Hindlimb muscle (tissue), 1 donor: ENCODE data around the gene LPP. TPM values are rescaled to one million over a fixed set of nuclear protein-coding genes. Genes with fewer than 3 reads are reported as not detected.

ENCODE experiments used
- DNase-seq: peaks from one replicate; pipeline ENCODE4 v3.0.0-alpha.2; 2013
- polyA plus RNA-seq: library from polyadenylated mRNA; unstranded; fragments of 120-200 nt; gene quantifications from one replicate; pipeline ENCODE4 v1.2.1, GENCODE V29; 2013; ENCODE audit not compliant: insufficient read length

Gene LPP
- polyA plus RNA-seq, 1 donor = 12.7 TPM

DNA sequence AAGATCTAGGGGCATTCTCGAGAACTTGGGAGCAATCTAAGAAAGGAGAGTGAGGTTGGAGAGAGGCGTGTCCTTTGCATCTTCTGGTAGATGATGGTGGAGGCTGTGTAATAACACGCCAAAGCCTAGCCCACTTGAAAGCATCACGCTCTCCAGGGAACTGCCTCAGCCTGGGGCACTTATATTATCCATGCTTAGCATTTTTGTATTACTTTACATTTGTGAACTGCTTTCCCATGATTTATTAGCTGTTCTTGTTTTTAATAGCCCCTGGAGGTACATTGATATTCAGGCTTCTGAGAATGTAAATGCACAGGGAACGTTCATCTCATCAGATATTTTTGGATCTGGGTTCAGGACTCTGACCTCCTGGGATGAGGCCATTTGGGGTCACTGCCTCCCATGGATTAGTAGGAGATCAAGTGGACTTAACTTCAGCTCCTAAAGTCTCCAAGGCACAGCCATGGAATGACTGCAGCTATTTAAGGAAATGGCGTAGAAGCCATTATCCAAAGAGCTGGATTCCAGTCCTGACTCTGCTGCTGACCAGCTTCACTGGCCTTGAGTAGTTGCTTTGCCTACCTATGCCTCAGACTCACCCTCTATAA, 124.9 kb downstream of the LPP start:
- DNase-seq = no peak

DNA sequence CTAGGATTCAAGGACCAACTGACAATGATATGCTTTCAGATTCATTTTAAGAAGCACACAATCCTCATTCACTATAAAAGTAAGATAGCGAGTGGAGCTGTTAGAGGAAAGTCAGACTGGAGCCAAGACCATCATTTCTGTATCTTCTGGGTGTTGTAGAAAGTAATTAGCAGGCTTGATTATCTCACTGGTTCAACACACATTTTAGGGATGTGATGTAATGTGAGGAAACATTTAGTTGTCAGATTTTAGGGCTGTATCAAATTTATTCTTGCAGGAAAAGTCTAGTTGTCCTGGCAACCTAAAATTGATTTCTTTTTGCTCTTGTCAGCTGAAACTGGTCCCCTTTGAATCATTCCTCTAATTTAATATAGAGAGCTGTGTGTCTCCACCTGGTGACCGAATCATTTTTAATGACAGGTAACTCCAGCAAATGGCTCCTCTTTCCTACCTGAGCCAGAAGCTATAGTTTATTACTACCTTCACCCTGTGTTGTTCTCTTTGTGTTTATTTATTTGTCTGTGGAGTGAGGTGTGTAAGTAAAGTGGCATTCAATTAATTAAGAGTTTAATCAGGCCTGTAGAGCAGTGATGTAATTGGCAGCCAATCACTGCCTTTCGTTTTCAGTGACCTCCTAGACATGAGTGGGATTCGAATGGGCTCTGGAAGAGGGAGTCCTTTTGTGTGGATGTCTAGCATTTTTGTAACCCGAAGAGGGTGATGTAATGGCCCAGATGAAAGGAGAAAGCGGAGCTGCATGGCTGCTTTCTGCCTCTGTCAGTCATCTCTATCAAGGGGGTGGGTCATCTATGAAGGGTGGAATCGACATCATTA, 125.8 kb downstream of the LPP start:
- DNase-seq = no peak

- DNase-seq = no peak
Observed at GRCh38 chr3:188280627-188281026, 126.7 kb downstream of the LPP start.

DNA sequence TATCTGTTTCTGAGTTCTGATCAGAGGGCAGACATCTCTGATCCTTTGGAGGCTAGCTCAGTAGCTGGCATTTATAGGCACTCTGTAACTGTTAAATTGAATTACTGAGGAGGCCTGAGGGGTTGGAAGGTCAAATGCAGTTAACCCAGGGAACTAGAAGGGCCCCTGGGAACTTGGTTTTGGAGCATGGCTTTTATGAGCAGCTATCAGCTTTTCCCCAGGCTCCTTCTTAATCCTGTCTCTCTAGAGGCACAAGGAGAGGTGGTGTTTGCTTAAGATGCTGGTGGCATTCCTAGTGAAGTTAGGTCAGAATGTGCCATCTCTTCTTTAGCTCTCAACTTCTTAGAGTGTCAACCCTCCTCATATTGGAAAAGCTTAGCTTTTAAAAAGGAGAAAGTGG, 128.9 kb downstream of the LPP start:
- DNase-seq = no peak

DNA sequence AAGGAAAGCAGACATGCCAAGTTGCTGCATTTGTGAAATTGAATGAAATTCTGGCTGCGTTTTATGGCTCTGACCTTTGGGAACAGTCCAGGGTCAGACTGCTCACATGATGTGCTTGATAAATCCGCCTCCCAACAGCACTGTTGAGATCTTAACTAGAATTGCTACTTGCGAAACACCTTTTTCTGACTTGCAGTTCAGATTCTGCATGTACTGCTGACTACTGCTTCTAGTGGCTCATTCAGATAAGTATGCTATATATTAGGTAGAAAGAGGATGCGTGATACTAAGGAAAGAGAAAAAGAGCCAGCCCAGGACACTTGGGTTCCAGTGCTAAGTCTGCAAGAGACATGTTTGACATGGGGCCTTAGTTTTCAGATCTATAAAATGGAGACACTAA, 129.4 kb downstream of the LPP start:
- no peak for DNase-seq

- DNase-seq = no peak
Observed at GRCh38 chr3:188284455-188285212, 130.7 kb downstream of the LPP start.

DNA sequence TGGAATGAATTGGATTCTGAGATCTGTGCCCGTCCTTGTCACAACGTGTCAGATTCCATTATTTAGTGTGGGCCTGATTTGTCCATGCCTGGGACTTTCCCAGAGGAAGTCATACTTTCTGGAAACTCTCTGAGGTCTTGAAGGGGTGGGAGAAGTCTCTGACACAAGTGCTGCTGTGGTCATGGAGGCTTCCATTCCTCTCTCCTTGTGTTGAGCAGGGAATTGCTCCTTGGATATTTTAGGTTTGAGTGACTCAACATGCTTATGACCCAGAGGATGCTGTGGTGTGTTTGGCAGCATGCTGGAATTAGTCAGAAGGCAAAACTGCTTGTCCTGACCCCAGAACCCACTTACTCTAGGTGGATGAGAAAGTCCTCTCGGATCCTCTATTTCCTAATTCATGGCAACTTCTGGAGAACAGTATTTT, 132.1 kb downstream of the LPP start:
- no peak for DNase-seq

DNA sequence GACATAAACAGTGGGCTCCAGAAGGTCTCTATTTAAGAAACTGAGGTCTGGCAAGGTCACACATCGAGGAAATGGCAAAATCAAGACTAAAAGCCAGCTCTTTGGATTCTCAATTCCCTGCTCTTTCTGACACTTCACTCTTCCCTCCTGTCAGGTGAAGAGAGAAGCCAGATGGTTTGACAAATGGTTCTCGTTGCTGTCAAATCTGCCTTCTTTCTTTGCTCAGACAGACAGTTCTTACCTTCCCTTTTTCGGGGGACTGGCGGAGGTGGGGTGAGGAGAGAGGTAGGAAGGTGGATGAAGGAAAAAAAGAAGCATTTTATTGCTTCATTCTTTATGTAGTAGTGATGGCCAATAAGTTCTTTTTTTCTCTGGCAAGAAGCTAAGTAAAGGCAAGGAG, 133.4 kb downstream of the LPP start:
- no peak for DNase-seq

GRCh38 chr3:188287762-188288505, 134.0 kb downstream of the LPP start:
- DNase-seq = no peak

GRCh38 chr3:188292251-188292650, 138.3 kb downstream of the LPP start:
- DNase-seq = no peak

DNA sequence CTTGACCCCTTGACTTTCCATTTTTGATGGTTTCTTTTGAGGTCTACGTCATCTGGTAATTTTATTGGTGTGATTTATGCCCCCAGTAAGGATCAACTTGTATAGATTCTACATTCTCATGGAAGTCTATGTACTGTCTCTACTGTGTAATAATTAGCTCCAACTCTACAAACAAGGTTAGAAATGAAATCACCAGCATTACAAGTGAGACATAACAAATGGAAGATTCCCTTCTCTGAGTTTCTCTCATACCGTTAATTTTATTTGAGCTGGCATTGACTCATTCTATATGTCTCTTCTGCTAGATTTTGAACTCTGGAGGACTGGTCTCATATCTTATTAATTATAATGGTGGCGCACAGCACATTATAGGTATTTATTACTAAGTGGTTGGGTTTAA, 138.9 kb downstream of the LPP start:
- no peak for DNase-seq

DNA sequence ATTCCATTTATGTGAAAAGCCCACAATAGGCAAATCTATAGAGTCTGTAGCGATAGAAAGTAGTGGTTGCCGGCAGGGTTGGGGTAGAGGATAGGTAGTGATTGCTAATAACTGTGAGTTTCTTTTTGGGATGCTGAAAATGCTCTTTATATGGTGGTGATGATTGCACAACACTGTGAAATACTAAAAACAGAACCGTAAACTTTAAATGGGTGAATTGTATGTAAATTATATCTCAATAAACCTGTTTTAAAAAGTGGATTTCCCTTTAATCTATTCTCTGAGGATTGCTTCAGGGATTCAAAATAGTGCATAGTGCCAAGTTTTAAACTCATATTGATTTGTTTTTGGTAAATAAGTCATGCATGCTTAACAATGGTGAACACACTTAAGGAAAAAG, 140.2 kb downstream of the LPP start:
- DNase-seq = no peak

DNA sequence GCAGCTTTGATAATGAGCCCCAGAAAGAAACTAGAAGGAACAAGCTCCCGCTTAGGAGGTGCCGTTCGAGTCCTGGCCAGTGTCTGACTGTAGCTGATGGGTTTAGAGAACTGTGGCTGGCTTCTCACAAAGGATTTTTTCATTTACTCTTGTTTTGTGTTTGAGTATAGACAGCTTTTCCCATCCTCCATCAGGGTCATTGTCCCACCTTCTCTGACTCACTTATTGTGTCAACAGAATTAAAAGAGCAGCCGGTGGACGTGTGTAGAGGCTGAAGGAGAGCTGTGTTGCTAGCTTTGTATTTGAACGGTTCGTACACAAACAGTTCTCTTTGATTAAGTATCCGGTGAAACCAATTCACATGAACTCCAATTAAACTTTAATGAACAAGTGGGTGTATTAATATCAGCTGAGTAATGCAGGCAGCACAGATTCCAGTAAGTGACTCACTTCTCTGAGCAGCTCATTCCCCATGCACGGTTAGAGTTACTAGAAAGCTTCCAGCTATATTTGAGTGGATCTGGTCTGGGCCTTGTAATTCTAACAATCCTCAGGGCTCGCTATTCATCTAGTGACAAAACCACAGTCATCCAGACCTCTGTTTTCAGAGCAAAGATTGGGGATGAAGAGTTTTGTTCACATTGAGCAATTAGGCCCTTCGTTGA, 141.0 kb downstream of the LPP start:
- DNase-seq = no peak

GRCh38 chr3:188295876-188296275, 141.9 kb downstream of the LPP start:
- no peak for DNase-seq

GRCh38 chr3:188296761-188297612, 143.0 kb downstream of the LPP start:
- no peak for DNase-seq

GRCh38 chr3:188298585-188298984, 144.6 kb downstream of the LPP start:
- DNase-seq = no peak

DNA sequence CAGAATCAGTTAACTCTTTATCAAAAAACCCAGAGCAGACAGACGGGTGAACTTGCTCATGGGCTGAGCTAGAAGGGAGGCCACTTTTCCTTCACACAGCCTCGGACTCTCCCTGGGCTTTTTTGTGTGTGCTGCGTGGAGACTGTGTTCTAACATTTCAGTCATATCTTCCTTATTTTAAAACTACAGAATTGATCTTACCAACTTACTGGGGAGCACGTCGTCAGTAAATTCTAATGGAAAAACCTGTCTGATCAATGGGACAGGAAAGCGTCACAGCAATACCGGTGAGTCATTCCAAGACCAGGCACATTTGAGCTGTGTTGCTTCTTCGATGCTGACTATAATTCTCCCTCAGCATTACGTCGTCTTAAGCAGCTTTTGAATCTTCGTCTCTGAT, 145.1 kb downstream of the LPP start:
- DNase-seq = no peak

GRCh38 chr3:188299708-188300107, 145.8 kb downstream of the LPP start:
- DNase-seq = no peak

DNA sequence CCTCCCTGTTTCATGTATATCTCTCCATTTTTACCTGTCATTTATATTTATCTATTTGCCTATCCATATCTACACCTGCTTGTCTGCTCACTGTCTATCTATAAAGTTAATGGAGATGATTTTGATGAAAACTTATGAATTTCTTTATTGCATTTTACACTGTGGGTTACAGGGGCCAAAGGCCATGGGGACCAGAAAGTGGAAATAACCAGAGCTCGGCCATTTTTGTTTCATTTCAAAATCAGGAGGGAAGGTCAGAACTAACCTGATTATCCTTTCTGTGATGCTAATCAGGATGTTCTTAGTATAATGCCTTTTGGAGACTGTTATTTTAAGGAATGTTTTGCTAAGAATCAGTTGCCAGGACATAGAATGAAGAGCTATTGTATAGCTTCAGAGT, 147.2 kb downstream of the LPP start:
- no peak for DNase-seq

DNA sequence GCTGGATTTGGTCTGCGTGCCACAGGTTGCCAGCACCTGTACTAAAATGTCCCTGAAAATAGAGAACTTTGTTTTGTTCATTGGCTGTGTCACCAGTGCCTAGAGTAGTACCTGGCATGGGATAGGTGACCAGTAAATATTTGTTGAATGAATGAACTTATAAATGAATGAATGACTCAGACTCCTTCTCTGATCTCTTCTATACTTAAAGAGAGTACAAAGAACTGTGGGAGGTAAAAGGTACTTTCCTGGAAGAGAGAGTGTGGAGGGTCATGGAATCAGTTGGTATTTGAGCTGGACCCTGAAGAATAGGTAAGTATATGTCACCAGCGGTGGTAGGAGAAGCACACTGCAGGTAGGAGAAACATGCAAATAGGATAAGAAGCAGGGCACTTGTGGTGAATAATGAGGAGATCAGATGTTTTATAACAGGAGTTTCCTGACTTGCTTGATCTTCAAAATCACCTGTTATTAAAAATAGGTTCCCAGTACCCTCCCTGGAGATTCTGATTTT, 149.4 kb downstream of the LPP start:
- no peak for DNase-seq

- DNase-seq = no peak
Observed at GRCh38 chr3:188303823-188304222, 149.9 kb downstream of the LPP start.
